Esophagus squamous epithelium (tissue), 4 donors: ENCODE data around the gene SRR.

Experiments used
- CTCF ChIP-seq, 6 experiments: fragments of 450-650 bp in 4 of 6; fragments of 200-600 bp in 2 of 6; sonication (generic) in 2 of 6; IDR thresholded peaks; one replicate each; pipeline ENCODE4 v1.5.1; 2016 to 2019; ENCODE audit warnings: antibody characterized with exemption in 6 of 6, mild to moderate bottlenecking in 4 of 6, moderate library complexity in 4 of 6
- POLR2A ChIP-seq, 4 donors: fragments of 450-650 bp; IDR thresholded peaks; one replicate each; pipeline ENCODE4 v1.6.1; 2017; ENCODE audit warnings: antibody characterized with exemption in 4 of 4, mild to moderate bottlenecking in 4 of 4, moderate library complexity in 3 of 4

- no peak for TF ChIP-seq CTCF (IDR thresholded peaks at IDR 0.05)
- no peak for TF ChIP-seq POLR2A (IDR thresholded peaks at IDR 0.05)
These were observed 40.3 kb upstream of the SRR start for GRCh38 chr17:2263183-2264066.
